ENCODE measurements around the gene KCNJ9. TPM values are rescaled to one million over a fixed set of nuclear protein-coding genes. Genes with fewer than 3 reads are reported as not detected.

KCNJ9 gene
- total RNA-seq, 1 experiment from 2014 or later = not detected

- intact Hi-C loops (cut with micrococcal nuclease; ENCODE audit: unreplicated experiment) = no loop called here
- no peak for DNase-seq
- H4K20me1 ChIP-seq (ENCODE audit: insufficient read depth) = no peaks in the 10 kb centered on the region
- BruUV-seq (replicated peaks) = no TSS peak
- H3K4me3 ChIP-seq = no peak overlapping the region
- no peak overlapping the region for H3K4me2 ChIP-seq
- POLR2A ChIA-PET (ENCODE audit: unreplicated experiment) = no interaction called here
- no peaks in the 10 kb centered on the region for H3K27me3 ChIP-seq (ENCODE audit: insufficient read depth, low read depth)
- H2AFZ ChIP-seq = no peak overlapping the region
- H3K36me3 ChIP-seq (ENCODE audit: low read depth) = no peaks in the 10 kb centered on the region
- no peaks in the 10 kb centered on the region for H3F3A ChIP-seq (ENCODE audit: insufficient read depth, low read depth)
- no peaks in the 10 kb centered on the region for H3K79me2 ChIP-seq (ENCODE audit: low read depth)
- TF ChIP-seq CTCF (conservative IDR thresholded peaks at IDR 0.05) (no peak), EZH2 (IDR thresholded peaks at IDR 0.05; ENCODE audit: low read depth) (no peak)
- H3K4me1 ChIP-seq (replicated peaks; ENCODE audit: insufficient read depth) = peaks cover 16% of the 10 kb centered on the region
- CTCF ChIA-PET = no interaction called here
- H3K27ac ChIP-seq = no peak overlapping the region
- no peaks in the 10 kb centered on the region for H3K9me2 ChIP-seq (ENCODE audit: insufficient read depth)
- H3K9me3 ChIP-seq (ENCODE audit: insufficient read depth, low read depth) = no peaks in the 10 kb centered on the region
Measured at GRCh38 chr1:160133990-160134770, 52.8 kb downstream of the KCNJ9 start.

DNA sequence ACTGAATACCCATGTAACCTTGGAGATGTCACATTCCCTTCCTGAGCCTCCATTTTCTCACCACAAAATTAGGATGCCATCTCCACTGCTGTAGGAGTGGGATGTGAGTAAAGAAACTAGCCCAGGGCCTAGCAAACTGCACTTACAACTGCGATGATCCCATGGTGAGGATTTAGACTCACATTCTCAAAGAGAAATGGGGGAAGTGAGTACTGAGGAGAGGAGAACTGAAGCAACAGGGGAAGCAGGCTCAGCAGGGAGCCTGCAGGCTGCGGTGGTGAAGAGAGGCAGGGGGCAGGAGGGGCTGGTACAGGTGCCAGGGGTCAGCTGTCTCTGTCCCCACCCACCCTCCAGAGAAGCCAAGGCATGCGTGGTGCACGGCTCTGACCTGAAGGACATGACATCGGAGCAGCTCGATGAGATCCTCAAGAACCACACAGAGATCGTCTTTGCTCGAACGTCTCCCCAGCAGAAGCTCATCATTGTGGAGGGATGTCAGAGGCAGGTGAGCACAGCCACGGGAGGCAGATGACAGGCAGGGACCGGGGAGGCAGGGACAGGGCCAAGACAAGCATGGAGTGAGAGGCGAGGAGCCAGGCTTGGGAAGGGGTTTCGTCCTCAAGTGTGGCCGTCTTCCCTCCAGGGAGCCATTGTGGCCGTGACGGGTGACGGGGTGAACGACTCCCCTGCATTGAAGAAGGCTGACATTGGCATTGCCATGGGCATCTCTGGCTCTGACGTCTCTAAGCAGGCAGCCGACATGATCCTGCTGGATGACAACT lies 53.6 kb downstream of the KCNJ9 start:
- Histone ChIP-seq H3K4me2 (no peak overlapping the region), H3K79me2 (ENCODE audit: low read depth) (no peaks in the 10 kb centered on the region), H3K9me2 (ENCODE audit: insufficient read depth) (no peaks in the 10 kb centered on the region), H3F3A (ENCODE audit: insufficient read depth, low read depth) (no peaks in the 10 kb centered on the region), H3K36me3 (ENCODE audit: low read depth) (no peaks in the 10 kb centered on the region), H3K4me1 (replicated peaks; ENCODE audit: insufficient read depth) (peaks cover 13% of the 10 kb centered on the region), H3K9me3 (ENCODE audit: insufficient read depth, low read depth) (no peaks in the 10 kb centered on the region), H3K27me3 (ENCODE audit: insufficient read depth, low read depth) (no peaks in the 10 kb centered on the region), H3K27ac (no peak overlapping the region), H2AFZ (no peak overlapping the region), H4K20me1 (ENCODE audit: insufficient read depth) (no peaks in the 10 kb centered on the region), H3K4me3 (no peak overlapping the region)
- ChIA-PET POLR2A (ENCODE audit: unreplicated experiment) (no interaction called here), CTCF (no interaction called here)
- DNase-seq = no peak
- TF ChIP-seq EZH2 (IDR thresholded peaks at IDR 0.05; ENCODE audit: low read depth) (no peak), CTCF (conservative IDR thresholded peaks at IDR 0.05) (no peak)
- BruUV-seq (replicated peaks) = no TSS peak
- intact Hi-C loops (cut with micrococcal nuclease; ENCODE audit: unreplicated experiment) = no loop called here

GRCh38 chr1:160136121-160136925 lies 55.0 kb downstream of the KCNJ9 start:
- no TSS peak for BruUV-seq (replicated peaks)
- no peak for TF ChIP-seq CTCF (conservative IDR thresholded peaks at IDR 0.05)
- no peak for TF ChIP-seq EZH2 (IDR thresholded peaks at IDR 0.05; ENCODE audit: low read depth)
- no peaks in the 10 kb centered on the region for H3K79me2 ChIP-seq (ENCODE audit: low read depth)
- no peaks in the 10 kb centered on the region for H3K27me3 ChIP-seq (ENCODE audit: insufficient read depth, low read depth)
- H2AFZ ChIP-seq = no peak overlapping the region
- 0 out of 2 replicates have a peak, but pooled peaks cover under 1% of the 10 kb centered on the region for H3K4me1 ChIP-seq (replicated peaks; ENCODE audit: insufficient read depth)
- DNase-seq = no peak
- intact Hi-C loops (cut with micrococcal nuclease; ENCODE audit: unreplicated experiment) = no loop called here
- ChIA-PET POLR2A (ENCODE audit: unreplicated experiment) (no interaction called here), CTCF (no interaction called here)
- no peak overlapping the region for H3K4me3 ChIP-seq
- H4K20me1 ChIP-seq (ENCODE audit: insufficient read depth) = no peaks in the 10 kb centered on the region
- H3K9me2 ChIP-seq (ENCODE audit: insufficient read depth) = no peaks in the 10 kb centered on the region
- H3K36me3 ChIP-seq (ENCODE audit: low read depth) = no peaks in the 10 kb centered on the region
- H3K4me2 ChIP-seq = no peak overlapping the region
- H3K9me3 ChIP-seq (ENCODE audit: insufficient read depth, low read depth) = no peaks in the 10 kb centered on the region
- no peaks in the 10 kb centered on the region for H3F3A ChIP-seq (ENCODE audit: insufficient read depth, low read depth)
- H3K27ac ChIP-seq = no peak overlapping the region

Measured in PC-9 (cell line).